A549 (cell line): ENCODE measurements around the gene APC. TPM values are rescaled to one million over a fixed set of nuclear protein-coding genes. Genes with fewer than 3 reads are reported as not detected.
A peak's percentile ranks its signal among the peaks of the same experiment; 100 is the strongest.

ENCODE experiments used
- ATAC-seq, 2 experiments: fragments of 200-7000 bp in 1 of 2; fragments of >200 bp in 1 of 2; cut with Nextera tagmentation in 1 of 2; cut with Tn5 transposase in 1 of 2; 3 replicates each; pipeline versions ENCODE4 v1.8.0 to v1.9.1; 2018 to 2020; ENCODE audit warnings: mild to moderate bottlenecking in 1 of 2, moderate library complexity in 1 of 2
- CTCF ChIA-PET: fragments of 300-600 bp; sonication (Branson Sonifier 250); formaldehyde crosslinking; extraction: SDS; loops from one replicate; lab custom pipeline; 2021; ENCODE audit warnings: antibody characterized with exemption, inconsistent platforms; lab: Yijun Ruan, JAX
- POLR2A ChIA-PET: fragments of 350-600 bp; formaldehyde crosslinking; extraction: SDS; loops from one replicate; lab custom pipeline; 2021; ENCODE audit warnings: antibody characterized with exemption, inconsistent platforms; lab: Yijun Ruan, JAX
- DNase-seq, 2 experiments: peaks; one replicate each; pipeline versions ENCODE4 v3.0.0 to v3.0.0-alpha.2; 2011 to 2016; ENCODE audit warnings: low read depth in 1 of 2, low spot score in 1 of 2
- FAIRE-seq: peaks from 2 replicates; lab custom pipeline; 2011; peaks lifted over from hg19 to GRCh38; lab: Jason Lieb, UNC
- H3K27ac ChIP-seq, 2 experiments: fragments of >200 bp; sonication (Bioruptor Twin); formaldehyde crosslinking; 3 replicates each; pipeline ENCODE4 v1.5.1; 2016 to 2017
- H3K4me1 ChIP-seq: fragments of >200 bp; sonication (Bioruptor Twin); formaldehyde crosslinking; 3 replicates; pipeline ENCODE4 v1.6.1; 2016
- H3K4me2 ChIP-seq: fragments of >200 bp; sonication (Bioruptor Twin); formaldehyde crosslinking; 3 replicates; pipeline ENCODE4 v1.6.1; 2016
- H3K4me3 ChIP-seq: fragments of >200 bp; sonication (Bioruptor Twin); formaldehyde crosslinking; 3 replicates; pipeline ENCODE4 v1.5.1; 2016
- H3K9me3 ChIP-seq: fragments of >200 bp; sonication (Bioruptor Twin); formaldehyde crosslinking; 3 replicates; pipeline ENCODE4 v1.6.1; 2016
- BCL3 ChIP-seq: fragments of >200 bp; sonication (Bioruptor Twin); formaldehyde crosslinking; IDR thresholded peaks from 3 replicates; pipeline ENCODE4 v1.6.1; 2016
- BHLHE40 ChIP-seq: IDR thresholded peaks from 2 replicates; pipeline ENCODE4 v1.6.1; 2012; ENCODE audit warnings: low read depth, low read length, inconsistent platforms
- CTCF ChIP-seq: fragments of >200 bp; sonication (Bioruptor Twin); formaldehyde crosslinking; IDR thresholded peaks from 3 replicates; pipeline ENCODE4 v1.5.1; 2016
- EHMT2 ChIP-seq: fragments of 200-600 bp; sonication (generic); IDR thresholded peaks from 2 replicates; pipeline ENCODE4 v1.6.1; 2016; ENCODE audit warnings: antibody characterized with exemption, low read depth, mild to moderate bottlenecking, moderate library complexity
- ELK1 ChIP-seq: fragments of 150-350 bp; IDR thresholded peaks from 2 replicates; pipeline ENCODE4 v1.6.1; 2014; ENCODE audit warnings: low read depth, mild to moderate bottlenecking, low read length
- HOXB13 ChIP-seq: fragments of 250-450 bp; sonication (Bioruptor Pico); IDR thresholded peaks from 2 replicates; pipeline ENCODE4 v1.5.0; 2020; ENCODE audit warnings: low read depth, mild to moderate bottlenecking, moderate library complexity
- JUNB ChIP-seq: fragments of >200 bp; sonication (Bioruptor Twin); formaldehyde crosslinking; IDR thresholded peaks from 2 replicates; pipeline ENCODE4 v1.6.1; 2016
- KDM1A ChIP-seq: fragments of 200-600 bp; sonication (generic); IDR thresholded peaks from 2 replicates; pipeline ENCODE4 v1.6.1; 2016; ENCODE audit warnings: low read depth, mild to moderate bottlenecking
- MAX ChIP-seq: IDR thresholded peaks from 2 replicates; pipeline ENCODE4 v1.6.1; 2012
- MYC ChIP-seq: IDR thresholded peaks from 2 replicates; pipeline ENCODE4 v1.6.1; 2012; ENCODE audit warnings: mild to moderate bottlenecking, inconsistent platforms, low read length, improper control_type of control experiment, borderline replicate concordance
- NFE2L2 ChIP-seq: fragments of 150-350 bp; conservative IDR thresholded peaks from 2 replicates; pipeline ENCODE4 v1.6.1; 2014; ENCODE audit warnings: low read length
- PBX3 ChIP-seq: IDR thresholded peaks from 2 replicates; pipeline ENCODE4 v1.6.1; 2012
- RAD21 ChIP-seq, 2 experiments: fragments of >200 bp in 1 of 2; sonication (Bioruptor Twin) in 1 of 2; formaldehyde crosslinking in 1 of 2; IDR thresholded peaks in 1 of 2; conservative IDR thresholded peaks in 1 of 2; 2 replicates in 1 of 2; 3 replicates in 1 of 2; pipeline ENCODE4 v1.6.1; 2012 to 2018; ENCODE audit warnings: inconsistent platforms in 1 of 2
- REST ChIP-seq: fragments of 200-600 bp; sonication (generic); IDR thresholded peaks from 2 replicates; pipeline ENCODE4 v1.6.1; 2016; ENCODE audit warnings: antibody characterized with exemption, mild to moderate bottlenecking, moderate library complexity
- SMC3 ChIP-seq: fragments of >200 bp; sonication (Bioruptor Twin); formaldehyde crosslinking; IDR thresholded peaks from 3 replicates; pipeline ENCODE4 v1.6.1; 2018; ENCODE audit warnings: inconsistent platforms
- TP53 ChIP-seq: fragments of 250-450 bp; sonication (Bioruptor Pico); IDR thresholded peaks from 2 replicates; pipeline ENCODE4 v1.5.0; 2021; ENCODE audit warnings: mild to moderate bottlenecking, moderate library complexity
- WGBS: methylation state at CpG from one replicate; pipeline ENCODE4 v1.1.6; 2017; ENCODE audit errors: missing lambda C conversion rate; 5-methylcytosine and 5-hydroxymethylcytosine counted together
- polyA plus RNA-seq, 4 experiments: library from polyadenylated mRNA; depleted of rRNA in 3 of 4; stranded (reverse); fragments of >200 nt; fragmentation: RNase III in 1 of 4; extraction: RNeasy Plus Mini Kit Qiagen cat#74134 plus additional on column Dnase treatment in 1 of 4; gene quantifications; 2 replicates in 3 of 4; 3 replicates in 1 of 4; pipeline ENCODE4 v1.2.3, GENCODE V29; 2011 to 2017
- TF ChIP-seq, protein P1 (sequence below): fragments of 250-450 bp; sonication (Bioruptor Pico); IDR thresholded peaks from 2 replicates; pipeline ENCODE4 v1.5.0; 2020; ENCODE audit warnings: low read depth, mild to moderate bottlenecking, moderate library complexity
- TF ChIP-seq, protein P2 (sequence below): fragments of 250-450 bp; sonication (Bioruptor Pico); IDR thresholded peaks from 2 replicates; pipeline ENCODE4 v1.5.0; 2021; ENCODE audit warnings: mild to moderate bottlenecking, moderate library complexity, borderline replicate concordance

The APC gene
- polyA plus RNA-seq, 2 of the 4 experiments (the other 2 are of a cell fraction): 10.6 to 21.2 TPM

DNA sequence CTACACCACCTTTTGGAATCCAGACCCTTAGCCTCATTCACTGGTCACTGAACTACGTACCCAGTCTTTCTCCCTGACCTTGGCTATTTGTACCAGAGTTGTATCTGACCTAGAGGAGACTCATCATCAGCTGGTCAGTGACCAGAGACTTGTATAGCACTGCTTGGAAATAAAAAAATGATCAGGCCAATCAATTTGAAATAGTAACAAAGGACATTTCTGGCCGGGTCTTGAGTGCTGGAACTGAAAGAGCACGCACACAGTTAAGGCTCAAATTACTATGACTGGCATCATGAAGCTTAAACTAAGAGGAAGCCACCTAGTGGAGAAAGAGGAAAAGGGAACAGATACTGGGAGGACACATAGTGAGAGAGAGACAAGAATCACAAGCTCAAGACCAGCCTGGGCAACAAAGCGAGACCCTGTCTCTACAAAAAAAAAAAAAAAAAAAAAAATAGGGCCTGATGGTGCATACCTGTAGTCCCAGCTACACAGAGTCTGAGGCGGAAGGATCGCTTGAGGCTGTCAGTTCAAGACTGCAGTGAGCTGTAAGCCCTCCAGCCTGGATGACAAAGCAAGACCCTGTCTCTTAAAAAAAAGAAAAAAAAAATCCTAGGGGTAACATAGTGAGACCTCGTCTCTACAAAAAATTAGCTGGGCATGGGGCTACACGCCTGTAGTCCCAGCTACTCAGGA, 110.6 kb downstream of the APC start:
- peak; percentile 33 to 71 for DNase-seq
- H3K4me1 ChIP-seq: no peaks in the 10 kb centered on the region
- FAIRE-seq: peak; percentile 13
- no peaks in the 10 kb centered on the region for H3K9me3 ChIP-seq
- peak overlapping the region; percentile 33; the same call in 1 of the 3 replicates for H3K4me2 ChIP-seq
- ATAC-seq: peak; percentile 96 to 99
- ChIA-PET POLR2A (interaction anchor here (1.0 kb wide), 1 partner anchor 13 kb away, joined by 6 read pairs; the partner anchor contains the start of gene SRP19), CTCF (interaction anchor here (0.5 to 1.6 kb wide), 22 partner anchors 9 to 747 kb away, joined by 3 to 16 read pairs (median 4); partner anchors contain the start of gene SRP19)
- 36% methylated on average over 8 of the region's 8 CpGs for WGBS
- peak; percentile 63 for TF ChIP-seq CTCF
- TF ChIP-seq RAD21 (conservative IDR thresholded peaks at IDR 0.05 in 1 of 2, IDR thresholded peaks at IDR 0.05 in 1 of 2): peak; percentile 42 to 54; a peak in 4 of 5 replicates
- TF ChIP-seq, protein P1, sequence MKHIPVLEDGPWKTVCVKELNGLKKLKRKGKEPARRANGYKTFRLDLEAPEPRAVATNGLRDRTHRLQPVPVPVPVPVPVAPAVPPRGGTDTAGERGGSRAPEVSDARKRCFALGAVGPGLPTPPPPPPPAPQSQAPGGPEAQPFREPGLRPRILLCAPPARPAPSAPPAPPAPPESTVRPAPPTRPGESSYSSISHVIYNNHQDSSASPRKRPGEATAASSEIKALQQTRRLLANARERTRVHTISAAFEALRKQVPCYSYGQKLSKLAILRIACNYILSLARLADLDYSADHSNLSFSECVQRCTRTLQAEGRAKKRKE (CRISPR knock-in tag): no peak
- TF ChIP-seq SMC3: peak; percentile 61
- no peak overlapping the region for H3K27ac ChIP-seq
- no peak overlapping the region for H3K4me3 ChIP-seq

GRCh38 chr5:112849912-112850311, 112.2 kb downstream of the APC start:
- Histone ChIP-seq H3K4me3 (no peak overlapping the region), H3K4me1 (no peaks in the 10 kb centered on the region), H3K9me3 (peaks cover 5% of the 10 kb centered on the region; the same call in 2 of the 3 replicates), H3K27ac (no peak overlapping the region), H3K4me2 (no peak overlapping the region)
- 79% methylated on average over 2 of the region's 2 CpGs for WGBS
- ChIA-PET POLR2A (no interaction called here), CTCF (interaction anchor here (0.7 kb wide), 1 partner anchor 93 kb away, joined by 3 read pairs; no protein-coding TSS in a partner anchor)
- no peak for ATAC-seq
- TF ChIP-seq MAX: no peak
- no peak for TF ChIP-seq EHMT2
- no peak for TF ChIP-seq MYC
- DNase-seq: no peak
- FAIRE-seq: no peak

DNA sequence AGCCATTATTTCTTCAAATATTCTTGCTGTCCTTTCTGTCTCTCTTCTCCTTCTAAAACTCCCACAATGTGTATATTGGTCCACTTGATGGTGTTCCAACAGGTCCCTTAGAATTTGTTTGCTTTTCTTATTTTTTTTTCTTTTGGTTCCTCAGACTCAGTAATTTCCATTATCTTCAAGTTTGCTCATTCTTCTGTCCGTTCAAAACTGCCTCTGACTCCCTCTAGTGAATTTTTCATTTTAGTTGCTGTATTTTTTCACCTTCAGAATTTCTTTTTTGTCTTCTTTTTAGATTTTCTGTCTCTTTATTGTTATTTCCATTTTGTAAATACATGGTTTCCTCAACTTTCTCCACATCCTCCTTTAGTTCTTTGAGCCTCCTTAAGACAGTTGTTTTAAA, 117.0 kb downstream of the APC start:
- Histone ChIP-seq H3K4me2 (no peak overlapping the region), H3K4me3 (no peak overlapping the region), H3K27ac (no peak overlapping the region), H3K9me3 (peaks cover 5% of the 10 kb centered on the region; the same call in 2 of the 3 replicates), H3K4me1 (no peaks in the 10 kb centered on the region)
- ATAC-seq: no peak
- DNase-seq: no peak
- ChIA-PET CTCF (interaction anchor here (1.3 kb wide), 1 partner anchor 304 kb away, joined by 5 read pairs; no protein-coding TSS in a partner anchor), POLR2A (no interaction called here)
- FAIRE-seq: no peak
- 24% methylated on average over 1 of the region's 1 CpG for WGBS
- TF ChIP-seq ELK1 (no peak), KDM1A (no peak), BHLHE40 (no peak), BCL3 (no peak), TP53 (CRISPR knock-in tag) (no peak), HOXB13 (CRISPR knock-in tag) (no peak), PBX3 (no peak), NFE2L2 (no peak), REST (no peak), JUNB (no peak)
- TF ChIP-seq, protein P2, sequence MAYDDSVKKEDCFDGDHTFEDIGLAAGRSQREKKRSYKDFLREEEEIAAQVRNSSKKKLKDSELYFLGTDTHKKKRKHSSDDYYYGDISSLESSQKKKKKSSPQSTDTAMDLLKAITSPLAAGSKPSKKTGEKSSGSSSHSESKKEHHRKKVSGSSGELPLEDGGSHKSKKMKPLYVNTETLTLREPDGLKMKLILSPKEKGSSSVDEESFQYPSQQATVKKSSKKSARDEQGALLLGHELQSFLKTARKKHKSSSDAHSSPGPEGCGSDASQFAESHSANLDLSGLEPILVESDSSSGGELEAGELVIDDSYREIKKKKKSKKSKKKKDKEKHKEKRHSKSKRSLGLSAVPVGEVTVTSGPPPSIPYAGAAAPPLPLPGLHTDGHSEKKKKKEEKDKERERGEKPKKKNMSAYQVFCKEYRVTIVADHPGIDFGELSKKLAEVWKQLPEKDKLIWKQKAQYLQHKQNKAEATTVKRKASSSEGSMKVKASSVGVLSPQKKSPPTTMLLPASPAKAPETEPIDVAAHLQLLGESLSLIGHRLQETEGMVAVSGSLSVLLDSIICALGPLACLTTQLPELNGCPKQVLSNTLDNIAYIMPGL (CRISPR knock-in tag): no peak
